Anterior cingulate cortex (tissue), 58 donors: Measurements from ENCODE around the gene WDFY3.

Experiments used
- DNase-seq, 58 donors: peaks; one replicate each; lab custom pipeline; 2025; lab: John Stamatoyannopoulos, UW

Gene WDFY3

GRCh38 chr4:84638092-84638491 lies 328.4 kb downstream of the WDFY3 start:
- DNase-seq = no peak

DNA sequence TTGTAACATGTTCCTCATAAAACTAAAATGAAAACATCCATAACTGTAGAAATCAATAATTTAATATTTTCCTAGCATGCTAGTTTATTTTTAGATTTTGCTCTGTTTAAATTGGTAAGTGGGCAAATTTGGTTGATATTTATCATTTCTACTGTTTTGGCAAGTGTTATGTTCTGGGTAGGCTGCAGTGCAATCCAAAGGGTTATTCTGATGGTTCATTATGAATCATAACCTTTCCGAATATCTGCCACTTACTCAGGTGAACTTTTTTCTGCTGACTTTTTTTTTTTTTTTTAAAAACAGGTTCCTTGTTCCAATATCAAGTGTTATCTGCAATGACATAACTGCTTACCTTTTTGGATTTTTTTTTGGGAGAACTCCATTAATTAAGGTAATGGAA lies 331.5 kb downstream of the WDFY3 start:
- no peak for DNase-seq

DNA sequence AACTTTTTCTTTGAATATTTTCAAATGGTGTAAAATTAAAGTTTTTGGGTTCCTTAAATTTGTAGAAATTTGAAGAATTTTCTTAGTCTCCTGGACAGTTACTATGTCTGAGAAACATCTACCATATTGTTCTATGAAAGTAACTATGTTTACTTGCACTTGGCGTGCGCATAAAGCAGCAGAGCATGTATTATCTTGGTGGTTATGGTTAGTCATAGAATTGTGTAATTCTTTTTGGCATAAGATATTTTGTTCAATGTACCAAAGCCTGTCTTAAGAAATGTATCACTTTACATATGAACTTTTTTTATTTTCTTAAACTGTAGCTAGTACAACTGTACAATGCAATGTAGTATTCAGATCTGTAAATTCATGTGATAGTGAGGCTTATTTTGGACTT lies 334.4 kb downstream of the WDFY3 start:
- no peak for DNase-seq

DNA sequence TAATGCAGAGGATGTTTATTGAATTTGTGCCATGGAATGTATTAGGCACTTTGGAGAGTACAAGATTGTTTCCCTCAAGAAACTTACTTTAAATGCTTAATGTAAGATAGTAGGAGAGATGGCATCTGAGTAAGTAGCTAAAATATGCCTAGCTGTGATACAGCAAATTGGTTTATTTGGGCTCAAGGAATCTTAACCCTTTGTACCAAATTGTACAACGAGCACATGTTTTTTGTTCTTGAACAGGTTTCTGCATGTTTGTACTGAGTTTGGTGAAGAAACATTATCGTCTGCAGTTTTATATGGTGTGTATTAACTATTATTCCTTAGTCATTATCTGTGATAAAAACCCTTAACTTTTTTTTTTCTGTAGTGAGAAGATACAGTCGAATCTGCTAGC lies 334.9 kb downstream of the WDFY3 start:
- no peak for DNase-seq

GRCh38 chr4:84626673-84627072 lies 339.8 kb downstream of the WDFY3 start:
- DNase-seq = no peak

- DNase-seq = no peak
These were observed 342.8 kb downstream of the WDFY3 start for GRCh38 chr4:84623661-84624060.

- no peak for DNase-seq
These were observed 343.5 kb downstream of the WDFY3 start for GRCh38 chr4:84622959-84623358.
